Cortex of kidney (tissue), 1 donor: ENCODE measurements around the gene PURB.
"Not testable (repeated sequence)": the region's sequence is repeated elsewhere in the genome, so short reads cannot be mapped to it uniquely, and the experiment has no call there.

Experiments
- DNase-seq: peaks from one replicate; lab custom pipeline; 2025; lab: John Stamatoyannopoulos, UW

Gene PURB

GRCh38 chr7:44891372-44891771 is 6.0 kb upstream of the PURB start:
- DNase-seq: no peak

GRCh38 chr7:44889086-44889781 is 3.9 kb upstream of the PURB start:
- no peak for DNase-seq

GRCh38 chr7:44887293-44887692 is 2.0 kb upstream of the PURB start:
- no peak for DNase-seq

- no peak for DNase-seq
Observed at GRCh38 chr7:44884621-44885393, 523 bp downstream of the PURB start.

- no peak for DNase-seq
Observed at GRCh38 chr7:44883961-44884620, 1.2 kb downstream of the PURB start.

- DNase-seq: no peak
Observed at GRCh38 chr7:44882899-44883298, 2.4 kb downstream of the PURB start.

GRCh38 chr7:44881610-44882009 is 3.7 kb downstream of the PURB start:
- no peak for DNase-seq

- no peak for DNase-seq
Observed at GRCh38 chr7:44881066-44881600, 4.2 kb downstream of the PURB start.

- DNase-seq: no peak
Observed at GRCh38 chr7:44880317-44881018, 4.9 kb downstream of the PURB start.

- DNase-seq: no peak
Observed at GRCh38 chr7:44876393-44876792, 8.9 kb downstream of the PURB start.

GRCh38 chr7:44875241-44875640 is 10.1 kb downstream of the PURB start:
- DNase-seq: no peak

GRCh38 chr7:44872787-44873186 is 12.5 kb downstream of the PURB start:
- no peak for DNase-seq

- not testable (repeated sequence) for DNase-seq
Observed at GRCh38 chr7:44871918-44872317, 13.4 kb downstream of the PURB start.

- DNase-seq: not testable (repeated sequence)
Observed at GRCh38 chr7:44870780-44871179, 14.6 kb downstream of the PURB start.

- DNase-seq: not testable (repeated sequence)
Observed at GRCh38 chr7:44870336-44870735, 15.0 kb downstream of the PURB start.

GRCh38 chr7:44867073-44867995 is 18.0 kb downstream of the PURB start:
- DNase-seq: no peak

GRCh38 chr7:44861949-44862348 is 23.4 kb downstream of the PURB start:
- not testable (repeated sequence) for DNase-seq

- DNase-seq: no peak
Observed at GRCh38 chr7:44858161-44858560, 27.2 kb downstream of the PURB start.

GRCh38 chr7:44854644-44855364 is 30.5 kb downstream of the PURB start:
- no peak for DNase-seq

- DNase-seq: no peak
Observed at GRCh38 chr7:44853391-44853790, 31.9 kb downstream of the PURB start.
